ENCODE measurements around the gene ZSWIM5.
A peak's percentile ranks its signal among the peaks of the same experiment; 100 is the strongest.

The ZSWIM5 gene

GRCh38 chr1:45032837-45033236 is 173.6 kb downstream of the ZSWIM5 start:
- FAIRE-seq: no peak
- DNase-seq (ENCODE audit: insufficient read length): no peak
- TF ChIP-seq POLR2AphosphoS5 (IDR thresholded peaks at IDR 0.05; ENCODE audit: low read depth, low read length): no peak
- TF ChIP-seq TAF1 (IDR thresholded peaks at IDR 0.05; ENCODE audit: borderline replicate concordance, low read depth, low read length): no peak
- no peak for TF ChIP-seq POLR2A (IDR thresholded peaks at IDR 0.05; ENCODE audit: low read depth, low read length)

- FAIRE-seq (no peak), DNase-seq (ENCODE audit: insufficient read length) (no peak)
- TF ChIP-seq POLR2A (IDR thresholded peaks at IDR 0.05; ENCODE audit: low read depth, low read length) (no peak), TAF1 (IDR thresholded peaks at IDR 0.05; ENCODE audit: borderline replicate concordance, low read depth, low read length) (no peak), POLR2AphosphoS5 (IDR thresholded peaks at IDR 0.05; ENCODE audit: low read depth, low read length) (no peak)
Measured at GRCh38 chr1:45026446-45026845, 180.0 kb downstream of the ZSWIM5 start.

- TF ChIP-seq TAF1 (IDR thresholded peaks at IDR 0.05; ENCODE audit: borderline replicate concordance, low read depth, low read length) (no peak), POLR2A (IDR thresholded peaks at IDR 0.05; ENCODE audit: low read depth, low read length) (no peak), POLR2AphosphoS5 (IDR thresholded peaks at IDR 0.05; ENCODE audit: low read depth, low read length) (no peak)
- FAIRE-seq (no peak), DNase-seq (ENCODE audit: insufficient read length) (no peak)
Measured at GRCh38 chr1:45023663-45024062, 182.7 kb downstream of the ZSWIM5 start.

- DNase-seq (ENCODE audit: insufficient read length) (no peak), FAIRE-seq (peak; percentile 67)
- no peak for TF ChIP-seq POLR2A (IDR thresholded peaks at IDR 0.05; ENCODE audit: low read depth, low read length)
- TF ChIP-seq TAF1 (IDR thresholded peaks at IDR 0.05; ENCODE audit: borderline replicate concordance, low read depth, low read length): no peak
- TF ChIP-seq POLR2AphosphoS5 (IDR thresholded peaks at IDR 0.05; ENCODE audit: low read depth, low read length): no peak
Measured at GRCh38 chr1:45018599-45019230, 187.7 kb downstream of the ZSWIM5 start.

- TF ChIP-seq POLR2A (IDR thresholded peaks at IDR 0.05; ENCODE audit: low read depth, low read length): no peak
- no peak for TF ChIP-seq POLR2AphosphoS5 (IDR thresholded peaks at IDR 0.05; ENCODE audit: low read depth, low read length)
- no peak for TF ChIP-seq TAF1 (IDR thresholded peaks at IDR 0.05; ENCODE audit: borderline replicate concordance, low read depth, low read length)
- FAIRE-seq (no peak), DNase-seq (ENCODE audit: insufficient read length) (no peak)
Measured at GRCh38 chr1:45016767-45017166, 189.6 kb downstream of the ZSWIM5 start.

DNA sequence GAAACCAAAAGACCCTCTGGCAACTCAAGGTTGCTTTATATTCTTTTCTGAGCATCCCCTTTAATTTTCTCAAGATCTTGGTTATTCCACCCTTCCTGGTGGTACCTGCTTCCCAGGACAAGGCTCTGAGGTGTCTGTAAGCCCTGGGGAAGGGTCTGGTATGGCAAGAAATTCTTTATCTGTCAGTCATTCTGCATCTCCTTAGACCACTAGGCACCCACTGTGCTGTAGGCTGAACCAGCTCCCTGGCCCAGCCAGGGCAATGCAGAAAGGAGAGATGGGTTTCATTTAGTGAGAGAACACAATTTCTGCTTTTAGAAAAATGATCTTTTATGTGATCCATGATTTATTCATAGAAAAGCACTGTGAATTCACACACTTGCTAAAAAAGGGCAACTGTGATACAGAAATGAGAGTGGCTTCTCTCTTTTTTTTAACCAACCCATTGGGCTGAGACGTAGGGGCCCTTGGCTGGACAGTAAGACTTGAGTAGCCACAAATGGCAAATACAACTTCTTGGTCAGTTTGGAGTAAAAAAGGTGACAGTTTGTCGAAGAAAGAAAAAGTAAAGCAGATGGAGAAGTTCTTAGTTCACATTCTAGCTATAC is 190.2 kb downstream of the ZSWIM5 start:
- DNase-seq (ENCODE audit: insufficient read length) (no peak), FAIRE-seq (no peak)
- no peak for TF ChIP-seq POLR2A (IDR thresholded peaks at IDR 0.05; ENCODE audit: low read depth, low read length)
- TF ChIP-seq TAF1 (IDR thresholded peaks at IDR 0.05; ENCODE audit: borderline replicate concordance, low read depth, low read length): no peak
- TF ChIP-seq POLR2AphosphoS5 (IDR thresholded peaks at IDR 0.05; ENCODE audit: low read depth, low read length): no peak

GRCh38 chr1:45015683-45016082 is 190.7 kb downstream of the ZSWIM5 start:
- FAIRE-seq (no peak), DNase-seq (ENCODE audit: insufficient read length) (no peak)
- TF ChIP-seq TAF1 (IDR thresholded peaks at IDR 0.05; ENCODE audit: borderline replicate concordance, low read depth, low read length): no peak
- no peak for TF ChIP-seq POLR2A (IDR thresholded peaks at IDR 0.05; ENCODE audit: low read depth, low read length)
- TF ChIP-seq POLR2AphosphoS5 (IDR thresholded peaks at IDR 0.05; ENCODE audit: low read depth, low read length): no peak

DNA sequence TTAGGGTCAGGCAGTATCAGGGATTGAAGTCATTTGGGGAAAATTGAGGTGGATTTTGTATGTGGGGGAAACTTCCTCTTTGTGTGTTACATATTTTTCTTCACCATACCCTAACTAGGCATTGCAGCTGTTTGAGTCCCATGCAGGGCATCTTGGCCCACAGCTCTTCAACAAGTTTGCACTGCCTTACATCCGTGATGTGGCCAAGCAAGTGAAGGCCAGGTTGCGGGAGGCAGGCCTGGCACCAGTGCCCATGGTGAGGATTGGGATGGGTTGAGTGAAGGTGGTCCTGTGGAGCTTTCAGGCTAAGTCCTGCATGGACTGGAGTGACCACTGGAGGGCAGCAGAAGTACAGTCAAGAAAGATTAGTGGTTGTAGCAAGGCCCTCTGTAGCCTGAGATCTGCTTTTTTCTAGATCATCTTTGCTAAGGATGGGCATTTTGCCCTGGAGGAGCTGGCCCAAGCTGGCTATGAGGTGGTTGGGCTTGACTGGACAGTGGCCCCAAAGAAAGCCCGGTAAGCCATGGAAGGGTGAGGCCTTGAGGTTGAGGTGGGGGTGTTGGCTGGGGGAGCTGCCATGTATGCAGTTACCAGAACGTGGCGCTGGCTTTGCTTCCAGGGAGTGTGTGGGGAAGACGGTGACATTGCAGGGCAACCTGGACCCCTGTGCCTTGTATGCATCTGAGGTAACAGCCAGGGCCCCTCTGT is 191.9 kb downstream of the ZSWIM5 start:
- FAIRE-seq (peak; percentile 84), DNase-seq (ENCODE audit: insufficient read length) (no peak)
- TF ChIP-seq POLR2AphosphoS5 (IDR thresholded peaks at IDR 0.05; ENCODE audit: low read depth, low read length) (no peak), TAF1 (IDR thresholded peaks at IDR 0.05; ENCODE audit: borderline replicate concordance, low read depth, low read length) (no peak), POLR2A (IDR thresholded peaks at IDR 0.05; ENCODE audit: low read depth, low read length) (no peak)

GRCh38 chr1:45013551-45014209 is 192.7 kb downstream of the ZSWIM5 start:
- TF ChIP-seq POLR2A (IDR thresholded peaks at IDR 0.05; ENCODE audit: low read depth, low read length) (no peak), POLR2AphosphoS5 (IDR thresholded peaks at IDR 0.05; ENCODE audit: low read depth, low read length) (no peak), TAF1 (IDR thresholded peaks at IDR 0.05; ENCODE audit: borderline replicate concordance, low read depth, low read length) (no peak)
- no peak for DNase-seq (ENCODE audit: insufficient read length)
- no peak for FAIRE-seq

DNA sequence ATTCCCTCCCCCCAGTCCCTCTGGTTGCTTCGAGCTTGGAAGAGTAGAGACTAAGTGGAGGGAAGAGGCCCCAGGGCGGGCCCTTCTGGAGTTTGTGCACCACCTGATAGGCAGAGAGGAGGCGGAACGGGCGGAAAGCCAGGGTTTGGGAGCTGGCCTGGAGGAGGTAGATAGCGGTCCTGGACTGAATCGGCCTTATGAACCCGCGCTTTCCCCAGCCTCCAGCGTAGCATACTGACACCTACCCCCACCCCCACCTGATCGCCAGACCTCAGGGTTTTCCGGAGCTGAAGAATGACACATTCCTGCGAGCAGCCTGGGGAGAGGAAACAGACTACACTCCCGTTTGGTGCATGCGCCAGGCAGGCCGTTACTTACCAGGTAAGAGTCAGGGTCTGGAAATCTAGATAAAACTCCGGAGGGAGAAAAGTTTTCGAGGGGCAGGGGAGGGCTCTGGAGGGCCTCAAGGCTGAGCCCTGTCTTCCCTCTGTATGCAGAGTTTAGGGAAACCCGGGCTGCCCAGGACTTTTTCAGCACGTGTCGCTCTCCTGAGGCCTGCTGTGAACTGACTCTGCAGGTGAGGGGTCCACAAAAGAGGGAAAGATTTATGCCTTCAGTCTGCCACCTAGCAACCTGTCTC is 193.6 kb downstream of the ZSWIM5 start:
- DNase-seq (ENCODE audit: insufficient read length) (no peak), FAIRE-seq (no peak)
- TF ChIP-seq POLR2A (IDR thresholded peaks at IDR 0.05; ENCODE audit: low read depth, low read length): no peak
- no peak for TF ChIP-seq POLR2AphosphoS5 (IDR thresholded peaks at IDR 0.05; ENCODE audit: low read depth, low read length)
- TF ChIP-seq TAF1 (IDR thresholded peaks at IDR 0.05; ENCODE audit: borderline replicate concordance, low read depth, low read length): no peak

Measured in GM12892 (cell line).